NCI-H748 (cell line): ENCODE data around the gene DGLUCY.
"Not testable (repeated sequence)": the region's sequence is repeated elsewhere in the genome, so short reads cannot be mapped to it uniquely, and the experiment has no call there.

Experiments
- DNase-seq: peaks from one replicate; lab custom pipeline; 2025; ENCODE audit not compliant: unreplicated experiment; lab: John Stamatoyannopoulos, UW

Gene DGLUCY

GRCh38 chr14:91167380-91167770 is 53.5 kb downstream of the DGLUCY start:
- no peak for DNase-seq

DNA sequence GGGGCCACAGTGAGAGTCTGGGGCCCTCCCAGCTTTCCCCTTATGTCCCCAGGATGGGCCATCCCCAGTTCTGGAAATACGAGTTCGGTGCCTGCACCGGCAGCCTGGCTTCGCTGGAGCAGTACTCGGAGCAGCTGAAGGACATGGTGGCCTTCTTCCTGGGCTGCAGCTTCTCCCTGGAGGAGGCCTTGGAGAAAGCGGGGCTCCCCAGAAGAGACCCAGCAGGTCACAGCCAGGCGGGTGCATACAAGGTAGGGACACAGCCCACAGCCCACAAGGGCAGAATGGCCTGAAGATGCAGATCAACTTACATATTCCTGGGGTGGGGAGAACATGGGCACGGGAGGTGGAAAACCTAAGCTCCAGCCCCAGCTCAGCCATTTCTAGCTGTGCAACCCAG is 56.1 kb downstream of the DGLUCY start:
- no peak for DNase-seq

GRCh38 chr14:91170504-91171121 is 56.7 kb downstream of the DGLUCY start:
- no peak for DNase-seq

DNA sequence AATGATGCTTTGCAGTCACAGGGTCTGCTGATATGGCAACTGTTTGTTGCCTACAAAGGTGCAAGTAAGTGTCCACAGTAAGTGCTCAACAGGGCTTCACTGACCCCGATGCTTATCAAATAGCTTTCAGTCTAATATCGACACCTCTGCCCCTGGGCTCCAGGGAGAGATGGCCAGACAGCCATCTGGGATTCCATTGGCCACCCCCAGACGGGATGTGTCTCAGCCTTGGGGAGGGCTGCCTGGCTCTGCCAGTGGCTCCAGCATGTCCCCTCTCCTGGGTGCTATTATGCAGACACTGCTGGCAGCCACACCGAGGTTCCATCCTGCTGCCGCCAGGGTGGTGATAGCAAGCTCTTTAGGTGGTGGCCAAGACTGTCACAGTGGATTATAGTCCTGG is 57.4 kb downstream of the DGLUCY start:
- DNase-seq: no peak

GRCh38 chr14:91173221-91173670 is 59.4 kb downstream of the DGLUCY start:
- DNase-seq: peak; percentile 77

- DNase-seq: no peak
These were observed 60.0 kb downstream of the DGLUCY start for GRCh38 chr14:91173904-91174303.

- no peak for DNase-seq
These were observed 61.7 kb downstream of the DGLUCY start for GRCh38 chr14:91175291-91176201.

DNA sequence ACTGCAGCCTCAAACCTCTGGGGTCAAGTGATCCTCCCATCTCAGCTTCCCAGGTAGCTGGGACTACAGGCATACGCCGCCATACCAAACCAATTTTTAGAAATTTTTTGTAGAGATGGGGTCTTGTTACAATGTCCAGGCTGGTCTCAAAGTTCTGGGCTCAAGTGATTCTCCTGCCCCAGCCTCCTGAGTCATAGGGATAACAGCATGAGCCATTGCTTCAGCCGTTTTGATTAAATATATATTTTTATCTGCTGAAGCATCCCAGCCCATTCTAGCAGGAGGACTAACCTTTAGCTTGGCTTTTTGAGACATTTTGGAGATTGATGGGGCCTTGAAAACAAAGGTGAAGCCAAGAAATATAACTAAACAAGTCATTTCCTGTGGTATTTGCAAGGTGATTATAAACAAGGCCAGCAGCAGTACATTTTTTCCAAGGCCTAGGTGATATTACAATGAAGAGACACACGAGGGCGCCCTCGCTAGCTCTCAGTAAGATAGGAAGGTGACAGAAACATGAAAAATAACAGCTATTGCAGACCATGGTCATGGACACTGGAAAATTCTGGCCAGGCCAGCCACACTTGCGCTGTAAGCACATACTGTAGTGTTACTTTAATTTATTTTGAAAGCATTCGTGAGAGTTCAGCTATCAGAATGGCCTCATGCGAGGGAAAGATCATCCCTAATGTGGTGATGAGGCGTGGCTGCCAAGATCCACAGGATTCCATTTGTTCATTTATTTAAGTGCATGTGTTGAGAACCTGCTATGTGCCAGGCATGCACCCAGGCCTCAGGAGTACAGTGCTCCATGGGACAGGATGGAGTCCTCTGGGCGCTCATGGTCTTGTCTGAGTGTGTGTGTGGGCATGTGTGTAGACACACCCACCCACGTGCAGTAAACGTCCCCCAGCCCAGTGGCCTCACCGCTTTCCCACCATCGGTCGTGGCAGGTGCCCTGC is 63.5 kb downstream of the DGLUCY start:
- DNase-seq: peak; percentile 78

- no peak for DNase-seq
These were observed 66.7 kb downstream of the DGLUCY start for GRCh38 chr14:91180611-91181010.

DNA sequence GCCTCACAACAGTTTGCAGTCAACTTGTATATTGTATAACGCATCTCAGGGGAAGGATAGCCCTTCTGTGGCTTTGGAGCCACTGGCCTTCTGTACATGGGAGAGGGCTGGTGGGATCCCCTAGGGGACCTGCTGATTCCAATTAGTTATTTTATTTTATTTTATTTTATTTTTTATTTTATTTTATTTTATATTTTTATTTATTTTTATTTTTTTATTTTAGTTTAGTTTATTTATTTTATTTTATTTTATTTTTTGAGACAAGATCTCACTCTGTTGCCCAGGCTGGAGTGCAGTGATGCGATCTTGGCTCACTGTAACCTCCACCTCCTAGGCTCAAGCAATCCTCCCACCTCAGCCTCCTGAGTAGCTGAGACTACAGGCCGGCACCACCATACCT is 68.9 kb downstream of the DGLUCY start:
- DNase-seq: not testable (repeated sequence)

DNA sequence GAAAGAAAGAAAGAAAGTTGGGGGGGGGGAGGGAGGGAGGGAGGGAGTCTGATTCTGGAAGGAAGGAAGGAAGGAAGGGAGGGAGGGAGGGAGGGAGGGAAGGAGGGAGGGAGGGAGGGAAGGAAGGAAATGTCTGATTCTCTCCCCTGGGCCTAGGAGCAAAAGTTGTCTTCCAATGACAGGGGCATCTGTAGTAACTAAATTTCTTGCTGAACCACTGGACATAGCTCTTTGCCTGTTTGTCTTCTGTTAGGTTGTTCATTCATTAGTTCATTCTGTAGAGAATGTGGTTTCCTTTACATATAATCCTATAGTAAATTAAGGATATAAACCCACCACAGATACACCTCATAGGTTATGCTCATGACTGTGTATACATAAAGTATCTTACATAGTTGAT is 70.7 kb downstream of the DGLUCY start:
- no peak for DNase-seq

DNA sequence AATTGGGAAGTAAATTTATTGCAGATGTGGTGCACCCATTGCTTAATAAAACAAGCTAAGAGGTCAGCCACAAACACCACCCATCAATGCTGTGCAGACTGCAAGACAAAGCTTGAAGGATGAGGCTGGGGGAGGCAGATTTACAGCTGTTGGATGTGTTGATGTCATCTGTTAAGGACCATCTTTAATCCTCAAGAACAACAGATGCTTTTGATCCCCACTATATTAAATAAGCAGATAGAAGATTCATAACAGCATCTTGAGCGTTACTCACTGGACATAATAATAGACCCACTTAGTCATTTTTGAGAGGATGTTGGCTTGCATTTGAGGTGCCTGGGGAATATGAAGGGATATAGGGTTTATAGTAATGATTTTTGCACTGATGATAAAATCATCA is 71.8 kb downstream of the DGLUCY start:
- no peak for DNase-seq

GRCh38 chr14:91186515-91187066 is 72.7 kb downstream of the DGLUCY start:
- DNase-seq: no peak

- no peak for DNase-seq
These were observed 73.4 kb downstream of the DGLUCY start for GRCh38 chr14:91187271-91187670.

GRCh38 chr14:91190853-91191252 is 77.0 kb downstream of the DGLUCY start:
- no peak for DNase-seq

GRCh38 chr14:91193069-91193468 is 79.2 kb downstream of the DGLUCY start:
- no peak for DNase-seq

- peak; percentile 46 for DNase-seq
These were observed 82.0 kb downstream of the DGLUCY start for GRCh38 chr14:91195881-91196280.

DNA sequence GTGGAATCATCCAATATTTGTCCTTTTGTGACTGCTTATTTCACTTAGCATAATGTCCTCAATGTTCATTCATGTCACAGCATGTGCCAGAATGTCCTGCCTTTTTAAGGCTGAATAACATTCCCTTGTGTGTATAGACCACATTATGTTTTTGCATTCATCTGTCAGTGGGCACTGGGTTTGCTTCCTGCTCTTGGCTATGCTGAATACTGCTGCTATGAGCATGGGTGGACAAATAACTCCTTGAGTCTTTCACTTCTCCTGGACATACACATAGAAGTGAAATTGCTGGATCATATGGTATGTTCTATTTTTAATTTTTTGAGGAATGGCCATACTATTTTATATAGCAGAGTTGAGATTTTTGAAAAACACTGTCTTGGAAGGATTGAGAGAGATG is 83.8 kb downstream of the DGLUCY start:
- no peak for DNase-seq

DNA sequence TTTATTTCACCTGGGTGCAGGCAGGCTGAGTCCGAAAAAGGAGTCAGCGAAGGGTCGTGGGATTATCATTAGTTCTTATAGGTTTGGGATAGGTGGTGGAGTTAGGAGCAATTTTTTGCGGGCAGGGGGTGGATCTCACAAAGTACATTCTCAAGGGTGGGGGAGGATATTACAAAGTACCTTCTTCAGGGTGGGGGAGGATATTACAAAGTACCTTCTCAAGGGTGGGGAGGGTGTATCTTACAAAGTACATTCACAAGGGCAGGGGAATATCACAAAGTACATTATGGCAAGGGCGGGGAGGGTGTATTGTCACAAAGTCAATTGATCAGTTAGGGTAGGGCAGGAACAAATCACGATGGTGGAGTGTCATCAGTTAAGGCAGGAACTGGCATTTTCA is 86.9 kb downstream of the DGLUCY start:
- DNase-seq: not testable (repeated sequence)

DNA sequence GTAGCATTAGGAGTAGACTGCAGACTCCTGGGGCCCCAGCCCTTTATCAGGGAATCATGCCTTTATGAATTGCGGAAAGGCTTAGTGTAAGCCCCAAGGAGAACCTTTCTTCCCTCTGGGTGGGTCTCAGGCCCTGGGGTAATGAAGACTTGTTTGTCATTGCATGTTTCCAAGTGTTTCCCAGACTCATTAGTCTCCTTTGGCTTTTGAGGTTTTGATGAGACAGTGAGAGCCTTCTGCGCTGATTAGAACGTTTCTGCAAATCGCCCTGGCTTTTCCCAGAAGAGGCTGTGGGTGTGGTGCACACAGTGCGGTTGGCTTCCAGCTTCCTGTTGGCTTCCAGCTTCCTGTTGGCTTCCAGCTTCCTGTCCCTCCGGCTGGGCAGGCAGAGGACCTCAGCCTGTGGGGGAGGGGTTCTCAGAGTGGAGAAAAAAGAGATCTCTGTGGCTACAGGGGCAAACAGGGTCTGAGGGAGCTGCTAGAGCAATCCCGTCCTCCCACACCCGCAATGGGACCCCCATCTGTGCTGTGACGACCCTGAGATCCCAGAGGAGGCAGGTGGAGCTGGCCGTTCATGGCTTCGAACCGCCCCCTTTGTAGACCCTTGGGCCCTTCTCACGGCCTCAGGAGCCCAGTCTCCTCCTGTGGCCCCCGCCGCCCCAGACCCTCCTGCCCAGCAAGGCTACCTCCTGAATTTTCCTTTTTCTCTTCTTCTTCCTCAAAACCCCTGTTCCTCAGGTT is 88.5 kb downstream of the DGLUCY start:
- no peak for DNase-seq
